Peyer's patch (tissue), 4 donors: ENCODE measurements around the gene ZNF783. TPM values are rescaled to one million over a fixed set of nuclear protein-coding genes. Genes with fewer than 3 reads are reported as not detected.

Experiments
- DNase-seq, 3 donors: peaks; one replicate each; pipeline ENCODE4 v3.0.0-alpha.2; 2017 to 2019
- H3K27ac ChIP-seq, 4 donors: fragments of 200-600 bp; sonication (generic); one replicate each; pipeline ENCODE4 v1.5.1; 2016 to 2019
- H3K27me3 ChIP-seq, 2 donors: fragments of 200-600 bp; sonication (generic); one replicate each; pipeline ENCODE4 v1.5.1; 2019
- H3K36me3 ChIP-seq, 3 donors: fragments of 200-600 bp; sonication (generic); one replicate each; pipeline ENCODE4 v1.5.1; 2016 to 2019
- H3K4me1 ChIP-seq, 4 donors: fragments of 200-600 bp; sonication (generic); one replicate each; pipeline ENCODE4 v1.5.1; 2016 to 2019
- H3K4me3 ChIP-seq, 4 donors: fragments of 200-600 bp; sonication (generic); 1 replicate in 3 of 4; 2 replicates in 1 of 4; pipeline ENCODE4 v1.5.1; 2016 to 2019; ENCODE audit warnings: mild to moderate bottlenecking in 1 of 4
- H3K9me3 ChIP-seq, 4 donors: fragments of 200-600 bp; sonication (generic); one replicate each; pipeline ENCODE4 v1.5.1; 2016 to 2019; ENCODE audit warnings: mild to moderate bottlenecking in 1 of 4
- CTCF ChIP-seq, 6 experiments: fragments of 450-650 bp in 4 of 6; fragments of 200-600 bp in 2 of 6; sonication (generic) in 1 of 6; IDR thresholded peaks; one replicate each; pipeline ENCODE4 v1.5.1; 2017 to 2019; ENCODE audit warnings: antibody characterized with exemption in 6 of 6, mild to moderate bottlenecking in 3 of 6, moderate library complexity in 1 of 6
- POLR2A ChIP-seq, 2 donors: fragments of 450-650 bp; IDR thresholded peaks; one replicate each; pipeline ENCODE4 v1.5.1; 2017; ENCODE audit warnings: antibody characterized with exemption in 2 of 2, mild to moderate bottlenecking in 2 of 2, moderate library complexity in 2 of 2
- total RNA-seq, 4 donors: library from RNA; depleted of rRNA; stranded (reverse); fragments of >200 nt; gene quantifications; one replicate each; pipeline ENCODE4 v1.1.0, GENCODE V29; 2016

ZNF783 gene
- total RNA-seq, 4 donors from 2014 or later, result 10.7 to 86.6 (median 24.9) TPM

GRCh38 chr7:149255174-149255573, 6.8 kb upstream of the ZNF783 start:
- DNase-seq, result no peak
- H3K4me3 ChIP-seq, result no peak overlapping the region
- no peaks in the 10 kb centered on the region for H3K4me1 ChIP-seq
- no peaks in the 10 kb centered on the region for H3K27me3 ChIP-seq
- H3K9me3 ChIP-seq, result no peaks in the 10 kb centered on the region
- peaks cover 0 to 62% (median 0%) of the 10 kb centered on the region in 3 donors for H3K36me3 ChIP-seq
- TF ChIP-seq CTCF (IDR thresholded peaks at IDR 0.05), result no peak
- no peak for TF ChIP-seq POLR2A (IDR thresholded peaks at IDR 0.05)
- no peak overlapping the region for H3K27ac ChIP-seq

GRCh38 chr7:149256568-149256967, 5.4 kb upstream of the ZNF783 start:
- Histone ChIP-seq H3K27ac (no peak overlapping the region), H3K27me3 (no peaks in the 10 kb centered on the region), H3K36me3 (peaks cover 0 to 48% (median 0%) of the 10 kb centered on the region in 3 donors), H3K9me3 (no peaks in the 10 kb centered on the region), H3K4me1 (peaks cover 0 to 3% (median under 1%) of the 10 kb centered on the region in 4 donors), H3K4me3 (no peak overlapping the region)
- no peak for DNase-seq
- TF ChIP-seq POLR2A (IDR thresholded peaks at IDR 0.05) (no peak), CTCF (IDR thresholded peaks at IDR 0.05) (no peak)

- H3K4me1 ChIP-seq, result peaks cover 0 to 5% (median 1%) of the 10 kb centered on the region in 4 donors
- peaks cover 0 to 42% (median 0%) of the 10 kb centered on the region in 3 donors for H3K36me3 ChIP-seq
- no peaks in the 10 kb centered on the region for H3K9me3 ChIP-seq
- no peaks in the 10 kb centered on the region for H3K27me3 ChIP-seq
- DNase-seq, result no peak
- no peak overlapping the region for H3K27ac ChIP-seq
- no peak for TF ChIP-seq POLR2A (IDR thresholded peaks at IDR 0.05)
- TF ChIP-seq CTCF (IDR thresholded peaks at IDR 0.05), result no peak
- H3K4me3 ChIP-seq, result no peak overlapping the region
Measured at GRCh38 chr7:149257146-149257545, 4.8 kb upstream of the ZNF783 start.

- H3K27me3 ChIP-seq, result no peaks in the 10 kb centered on the region
- peaks cover 0 to 2% (median 0%) of the 10 kb centered on the region in 3 donors for H3K36me3 ChIP-seq
- DNase-seq, result peak in 2 of 3 donors; percentile 20 to 47
- no peak for TF ChIP-seq POLR2A (IDR thresholded peaks at IDR 0.05)
- no peak for TF ChIP-seq CTCF (IDR thresholded peaks at IDR 0.05)
- peak overlapping the region; percentile 49 to 89 (median 75) for H3K4me3 ChIP-seq
- H3K9me3 ChIP-seq, result no peaks in the 10 kb centered on the region
- H3K4me1 ChIP-seq, result peaks cover 0 to 10% (median 2%) of the 10 kb centered on the region in 4 donors
- peak overlapping the region; percentile 79 to 98 (median 90) for H3K27ac ChIP-seq
Measured at GRCh38 chr7:149261316-149261828, 624 bp upstream of the ZNF783 start.

- Histone ChIP-seq H3K36me3 (peaks cover 0 to 46% (median 0%) of the 10 kb centered on the region in 3 donors), H3K4me1 (peaks cover 0 to 7% (median 2%) of the 10 kb centered on the region in 4 donors), H3K9me3 (no peaks in the 10 kb centered on the region), H3K27ac (no peak overlapping the region), H3K27me3 (no peaks in the 10 kb centered on the region), H3K4me3 (no peak overlapping the region)
- peak in 1 of 3 donors; percentile 39 for DNase-seq
- TF ChIP-seq POLR2A (IDR thresholded peaks at IDR 0.05) (no peak), CTCF (IDR thresholded peaks at IDR 0.05) (no peak)
Measured at GRCh38 chr7:149266451-149266850, 4.5 kb downstream of the ZNF783 start.
